HG03342 (cell line): ENCODE measurements around the gene SDC3.

Experiments used
- ATAC-seq: cut with Tn5 transposase; IDR thresholded peaks from one replicate; pipeline ENCODE4 v1.9.1; 2021; ENCODE audit warnings: mild to moderate bottlenecking, moderate library complexity; ENCODE audit not compliant: unreplicated experiment

Gene SDC3

GRCh38 chr1:30905916-30906620 is 2.5 kb downstream of the SDC3 start:
- ATAC-seq: no peak

GRCh38 chr1:30905403-30905802 is 3.2 kb downstream of the SDC3 start:
- no peak for ATAC-seq

GRCh38 chr1:30904962-30905335 is 3.6 kb downstream of the SDC3 start:
- ATAC-seq: no peak

- no peak for ATAC-seq
Measured at GRCh38 chr1:30904191-30904961, 4.2 kb downstream of the SDC3 start.

GRCh38 chr1:30903343-30904034 is 5.1 kb downstream of the SDC3 start:
- ATAC-seq: no peak

GRCh38 chr1:30902593-30903290 is 5.8 kb downstream of the SDC3 start:
- ATAC-seq: no peak

GRCh38 chr1:30901798-30902581 is 6.6 kb downstream of the SDC3 start:
- ATAC-seq: no peak

- no peak for ATAC-seq
Measured at GRCh38 chr1:30900931-30901560, 7.5 kb downstream of the SDC3 start.

- no peak for ATAC-seq
Measured at GRCh38 chr1:30900486-30900885, 8.1 kb downstream of the SDC3 start.

- no peak for ATAC-seq
Measured at GRCh38 chr1:30899577-30900389, 8.8 kb downstream of the SDC3 start.

- no peak for ATAC-seq
Measured at GRCh38 chr1:30898031-30898815, 10.3 kb downstream of the SDC3 start.

- ATAC-seq: no peak
Measured at GRCh38 chr1:30896905-30897304, 11.7 kb downstream of the SDC3 start.

GRCh38 chr1:30895944-30896660 is 12.5 kb downstream of the SDC3 start:
- no peak for ATAC-seq

GRCh38 chr1:30895382-30895943 is 13.1 kb downstream of the SDC3 start:
- no peak for ATAC-seq

GRCh38 chr1:30894508-30894973 is 14.0 kb downstream of the SDC3 start:
- ATAC-seq: no peak

- no peak for ATAC-seq
Measured at GRCh38 chr1:30893776-30894507, 14.6 kb downstream of the SDC3 start.

- no peak for ATAC-seq
Measured at GRCh38 chr1:30892671-30893073, 15.9 kb downstream of the SDC3 start.
